Stimulated activated CD4-positive, alpha-beta T cell treated with anti-CD3 and anti-CD28 coated beads, TNF-alpha, amount 100 ng/mL, for 48 hours (primary cell): ENCODE measurements around the gene BTBD16.

Experiments
- DNase-seq, 3 donors: peaks; one replicate each; pipeline ENCODE4 v3.0.0-alpha.2; 2020; ENCODE audit warnings: low read depth in 3 of 3

Gene BTBD16

DNA sequence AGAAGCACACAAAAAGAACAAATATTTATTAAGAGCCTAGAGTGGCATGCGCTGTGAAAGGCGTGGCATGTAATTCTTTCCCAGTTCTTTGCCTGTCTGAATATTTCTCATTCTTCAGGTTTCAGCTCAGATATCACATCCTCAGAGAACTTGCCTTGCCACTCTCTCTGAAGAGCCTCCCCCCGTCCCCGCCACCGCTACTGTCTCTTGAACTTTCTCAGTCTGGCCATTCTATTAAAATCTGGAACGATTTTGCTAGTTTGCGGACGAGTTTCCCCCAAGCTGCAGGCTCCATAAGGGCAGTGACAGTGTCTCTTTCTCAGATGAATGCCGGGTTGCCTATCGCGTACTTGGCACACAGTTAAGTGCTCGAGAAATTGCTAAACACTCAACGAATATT is 102.6 kb downstream of the BTBD16 start:
- peak in 1 of 3 donors; percentile 9 for DNase-seq

DNA sequence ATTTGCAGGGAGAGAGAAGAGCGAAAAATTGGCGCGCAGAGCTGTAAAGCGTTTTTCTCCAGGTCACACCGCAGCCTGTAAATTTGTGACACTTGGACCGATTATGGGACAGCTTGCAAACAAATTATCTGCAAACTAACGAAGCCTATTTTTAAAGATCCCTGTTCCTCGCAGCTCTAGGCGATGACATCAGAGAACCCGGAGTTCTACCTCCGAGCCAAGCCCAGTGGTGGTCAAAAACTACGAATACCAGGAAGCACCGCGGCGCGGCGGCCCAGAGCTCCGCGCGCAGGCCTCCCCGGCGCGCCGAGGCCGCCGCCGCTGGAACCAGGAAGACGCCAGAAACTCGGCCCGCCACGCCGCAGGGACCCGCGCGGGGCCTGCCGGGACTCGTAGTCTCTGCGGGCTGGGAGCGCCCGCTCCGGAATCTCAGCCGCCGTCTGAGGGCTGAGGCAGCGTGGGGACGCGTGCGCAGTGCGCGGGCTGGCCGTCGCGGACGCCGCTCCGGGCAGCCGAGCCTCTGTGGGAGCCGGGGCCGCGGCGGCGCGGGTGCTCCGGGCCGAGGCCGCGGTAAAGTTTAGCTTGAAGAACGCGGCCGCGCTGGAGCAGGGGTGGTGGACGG is 103.3 kb downstream of the BTBD16 start, which contains the start of gene PLEKHA1:
PLEKHA1 (plus strand) TSS at position 472 of the 622 bp plus-strand sequence. CDS start 18,493 bp downstream, outside the sequence.
- DNase-seq = peak; percentile 85 to 87 (median 87)

GRCh38 chr10:122374859-122375678 is 104.0 kb downstream of the BTBD16 start:
- peak; percentile 35 to 53 (median 43) for DNase-seq

- DNase-seq = no peak
These were observed 104.6 kb downstream of the BTBD16 start for GRCh38 chr10:122375679-122376160.

- DNase-seq = no peak
These were observed 105.4 kb downstream of the BTBD16 start for GRCh38 chr10:122376364-122376961.

DNA sequence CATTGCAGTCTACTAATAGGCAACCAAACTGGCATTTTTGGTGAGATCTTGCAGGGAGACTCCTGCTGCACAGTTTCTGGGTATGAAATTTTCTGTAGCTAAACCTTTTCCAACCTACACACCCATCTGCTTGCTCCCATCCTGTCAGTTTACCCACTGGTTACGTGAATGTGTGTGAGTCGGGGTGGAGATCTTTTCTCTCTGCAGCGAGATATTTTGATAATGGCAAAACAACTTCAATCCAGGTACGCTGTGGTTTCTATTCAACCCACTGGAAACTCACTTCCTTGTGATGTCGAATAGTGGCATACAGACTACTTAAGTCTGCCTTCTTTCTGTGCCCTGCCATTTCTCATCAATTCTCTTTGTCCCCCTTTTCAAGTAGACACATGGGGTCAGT is 107.9 kb downstream of the BTBD16 start:
- no peak for DNase-seq

DNA sequence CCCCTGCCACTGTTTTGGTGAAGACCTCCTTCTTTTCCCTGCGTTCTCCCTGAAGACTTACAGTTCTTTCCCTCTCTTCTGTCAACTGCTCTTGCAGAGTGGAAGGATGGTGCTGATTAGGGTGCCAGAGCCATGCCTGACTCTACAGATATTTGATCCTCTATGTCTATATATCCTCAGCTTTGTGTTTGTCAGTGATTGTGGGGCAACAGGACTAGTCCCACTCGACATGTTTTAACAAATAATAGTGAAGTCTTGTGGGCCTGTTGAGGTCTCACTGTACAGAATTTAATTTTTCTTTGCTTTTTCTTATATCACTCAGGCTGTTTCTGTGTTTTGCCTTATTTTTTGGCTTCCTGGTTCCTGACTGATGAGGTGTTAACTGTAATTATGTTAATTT is 108.4 kb downstream of the BTBD16 start:
- no peak for DNase-seq

GRCh38 chr10:122380703-122381102 is 109.6 kb downstream of the BTBD16 start:
- DNase-seq = no peak

DNA sequence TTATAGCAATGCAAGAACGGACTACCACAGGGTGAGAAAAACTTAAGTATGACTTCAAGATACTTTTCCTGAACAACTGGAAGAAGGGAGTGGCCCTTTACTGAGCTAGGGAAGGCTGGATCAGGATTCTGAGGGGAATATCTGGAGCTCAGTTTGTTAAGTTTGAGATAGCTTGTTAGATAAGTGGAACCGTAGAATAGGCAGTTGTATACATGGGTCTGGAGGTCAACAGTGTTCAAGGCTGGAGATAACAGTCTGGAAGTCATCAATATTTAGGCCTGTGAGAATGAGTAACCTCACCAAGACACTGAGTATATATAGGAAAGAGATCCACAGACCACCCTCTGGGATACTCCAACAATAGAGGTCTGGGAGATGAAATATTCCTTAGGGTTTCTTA is 110.6 kb downstream of the BTBD16 start:
- DNase-seq = no peak

DNA sequence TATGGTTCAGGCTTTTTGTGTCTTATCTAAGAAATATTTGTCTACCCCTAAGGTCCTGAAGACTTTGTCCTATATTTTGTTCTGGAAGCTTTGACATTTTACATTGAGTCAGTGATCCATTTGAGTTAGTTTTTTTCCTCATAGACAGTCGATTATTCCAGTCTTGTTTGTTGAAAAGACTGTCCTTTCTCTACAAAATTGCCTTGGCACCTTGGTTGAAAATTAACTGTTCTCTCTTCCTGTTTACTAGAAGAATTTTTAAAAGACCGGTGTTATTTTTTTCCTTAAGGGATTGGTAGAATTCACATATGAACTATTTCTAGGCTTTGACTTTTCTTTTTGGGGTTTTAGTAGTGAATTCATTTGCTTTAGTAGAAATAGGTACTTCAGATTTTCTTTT is 115.4 kb downstream of the BTBD16 start:
- DNase-seq = no peak

DNA sequence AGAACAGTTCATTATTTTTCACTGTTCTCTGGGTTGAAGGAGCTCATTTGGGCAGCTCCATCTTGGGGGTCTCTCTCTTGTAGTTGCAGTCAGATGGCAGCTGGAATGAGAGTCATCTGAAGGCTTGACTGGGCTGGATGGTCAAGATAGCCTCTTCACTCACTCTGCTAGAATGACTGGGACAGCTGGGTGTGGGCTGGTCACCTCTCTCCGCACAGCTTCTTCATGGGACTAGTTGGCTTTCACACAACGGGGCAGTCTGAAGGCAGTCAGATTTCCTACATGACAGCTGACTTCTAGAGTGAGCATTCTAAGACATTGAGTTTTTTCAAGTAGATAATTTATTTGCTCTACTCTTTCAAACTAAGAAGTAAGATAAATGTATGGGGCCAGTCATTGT is 116.5 kb downstream of the BTBD16 start:
- DNase-seq = no peak
